Urinary bladder (tissue), 4 donors: ENCODE results near the gene PPP3R2. TPM values are rescaled to one million over a fixed set of nuclear protein-coding genes. Genes with fewer than 3 reads are reported as not detected.
"Not testable (repeated sequence)": the region's sequence is repeated elsewhere in the genome, so short reads cannot be mapped to it uniquely, and the experiment has no call there.

Experiments
- DNase-seq: peaks from one replicate; pipeline ENCODE4 v3.0.0-alpha.2; 2015; ENCODE audit errors: extremely low spot score
- H3K27ac ChIP-seq: one replicate; pipeline ENCODE4 v1.5.1; 2013; ENCODE audit warnings: low read depth, mild to moderate bottlenecking, moderate library complexity
- H3K36me3 ChIP-seq: one replicate; pipeline ENCODE4 v1.6.1; 2013; ENCODE audit warnings: mild to moderate bottlenecking, moderate library complexity; ENCODE audit not compliant: insufficient read depth
- H3K4me1 ChIP-seq: one replicate; pipeline ENCODE4 v1.6.1; 2013; ENCODE audit warnings: mild to moderate bottlenecking, moderate library complexity; ENCODE audit not compliant: insufficient read depth
- H3K4me3 ChIP-seq: one replicate; pipeline ENCODE4 v1.5.1; 2013; ENCODE audit warnings: low read depth, low read length
- WGBS: extraction: QIAGEN DNeasy Blood & Tissue Kit; methylation state at CpG from one replicate; pipeline ENCODE4 v1.1.7; 2013; 5-methylcytosine and 5-hydroxymethylcytosine counted together
- polyA plus RNA-seq: library from polyadenylated mRNA; stranded (reverse); fragments of 200-250 nt; gene quantifications from one replicate; pipeline ENCODE4 v1.2.3, GENCODE V29; 2013
- total RNA-seq: library from RNA; depleted of rRNA; stranded (reverse); fragments of >200 nt; gene quantifications from one replicate; pipeline ENCODE4 v1.2.3, GENCODE V29; 2014
- donor health status: healthy with polysubstance abuse.
- donor health status: healthy.

Gene PPP3R2
- total and polyA plus RNA-seq, 2 donors, result 0.21 TPM; not detected in 1

GRCh38 chr9:101578378-101578777 lies 16.4 kb downstream of the PPP3R2 start:
- no peak for DNase-seq
- Histone ChIP-seq H3K36me3 (no peaks in the 10 kb centered on the region), H3K4me1 (no peaks in the 10 kb centered on the region), H3K4me3 (no peak overlapping the region), H3K27ac (no peak overlapping the region)
- 85% methylated on average over 3 of the region's 3 CpGs for WGBS

GRCh38 chr9:101574731-101575333 lies 19.9 kb downstream of the PPP3R2 start:
- no peak for DNase-seq
- Histone ChIP-seq H3K4me1 (no peaks in the 10 kb centered on the region), H3K36me3 (no peaks in the 10 kb centered on the region), H3K4me3 (no peak overlapping the region), H3K27ac (no peak overlapping the region)

GRCh38 chr9:101572316-101572715 lies 22.5 kb downstream of the PPP3R2 start:
- Histone ChIP-seq H3K36me3 (no peaks in the 10 kb centered on the region), H3K27ac (no peak overlapping the region), H3K4me1 (no peaks in the 10 kb centered on the region), H3K4me3 (no peak overlapping the region)
- DNase-seq, result no peak
- WGBS, result 61% methylated on average over 2 of the region's 2 CpGs

- Histone ChIP-seq H3K36me3 (no peaks in the 10 kb centered on the region), H3K27ac (no peak overlapping the region), H3K4me1 (no peaks in the 10 kb centered on the region), H3K4me3 (no peak overlapping the region)
- 69% methylated on average over 1 of the region's 1 CpG for WGBS
- DNase-seq, result no peak
Measured at GRCh38 chr9:101571114-101571513, 23.7 kb downstream of the PPP3R2 start.

- Histone ChIP-seq H3K27ac (no peak overlapping the region), H3K36me3 (peaks cover 1% of the 10 kb centered on the region), H3K4me3 (no peak overlapping the region), H3K4me1 (no peaks in the 10 kb centered on the region)
- 84% methylated on average over 5 of the region's 5 CpGs for WGBS
- no peak for DNase-seq
Measured at GRCh38 chr9:101569741-101570501, 24.8 kb downstream of the PPP3R2 start.

- no peak overlapping the region for H3K27ac ChIP-seq
- H3K4me3 ChIP-seq, result no peak overlapping the region
- WGBS, result 92% methylated on average over 3 of the region's 3 CpGs
- DNase-seq, result no peak
- no peaks in the 10 kb centered on the region for H3K4me1 ChIP-seq
- peaks cover 4% of the 10 kb centered on the region for H3K36me3 ChIP-seq
Measured at GRCh38 chr9:101567725-101568350, 26.9 kb downstream of the PPP3R2 start.

GRCh38 chr9:101566904-101567724 lies 27.7 kb downstream of the PPP3R2 start:
- DNase-seq, result no peak

GRCh38 chr9:101564252-101564651 lies 30.5 kb downstream of the PPP3R2 start:
- no peak for DNase-seq
- H3K4me1 ChIP-seq, result no peaks in the 10 kb centered on the region
- no peak overlapping the region for H3K4me3 ChIP-seq
- H3K27ac ChIP-seq, result no peak overlapping the region
- H3K36me3 ChIP-seq, result peaks cover 6% of the 10 kb centered on the region

More at GRCh38 chr9:101566904-101567724, 27.7 kb downstream of the PPP3R2 start:
- no peaks in the 10 kb centered on the region for H3K4me1 ChIP-seq
- H3K27ac ChIP-seq, result no peak overlapping the region
- 87% methylated on average over 5 of the region's 5 CpGs for WGBS
- peaks cover 6% of the 10 kb centered on the region for H3K36me3 ChIP-seq
- no peak overlapping the region for H3K4me3 ChIP-seq

- no peak overlapping the region for H3K4me3 ChIP-seq
- H3K4me1 ChIP-seq, result no peaks in the 10 kb centered on the region
- WGBS, result 95% methylated on average over 1 of the region's 1 CpG
- peaks cover 6% of the 10 kb centered on the region for H3K36me3 ChIP-seq
- no peak overlapping the region for H3K27ac ChIP-seq
- no peak for DNase-seq
Measured at GRCh38 chr9:101562966-101563365, 31.8 kb downstream of the PPP3R2 start.

GRCh38 chr9:101561740-101562139 lies 33.0 kb downstream of the PPP3R2 start:
- no peak for DNase-seq
- 95% methylated on average over 1 of the region's 1 CpG for WGBS

GRCh38 chr9:101549472-101550098 lies 45.2 kb downstream of the PPP3R2 start:
- not testable (repeated sequence) for H3K27ac ChIP-seq, H3K4me3 ChIP-seq, H3K36me3 ChIP-seq, DNase-seq, H3K4me1 ChIP-seq
- WGBS, result 90% methylated on average over 17 of the region's 18 CpGs

More at GRCh38 chr9:101561740-101562139, 33.0 kb downstream of the PPP3R2 start:
- H3K27ac ChIP-seq, result no peak overlapping the region
- peaks cover 8% of the 10 kb centered on the region for H3K36me3 ChIP-seq
- H3K4me3 ChIP-seq, result no peak overlapping the region
- no peaks in the 10 kb centered on the region for H3K4me1 ChIP-seq

GRCh38 chr9:101543098-101543735 lies 51.6 kb downstream of the PPP3R2 start:
- Histone ChIP-seq H3K4me1 (no peaks in the 10 kb centered on the region), H3K4me3 (no peak overlapping the region), H3K36me3 (no peaks in the 10 kb centered on the region), H3K27ac (no peak overlapping the region)
- 96% methylated on average over 14 of the region's 14 CpGs for WGBS
- DNase-seq, result no peak
